NCI-H2107 treated with DMSO at 0.1 percent for 48 hours (cell line): ENCODE results near the gene SBK3.
A peak's percentile ranks its signal among the peaks of the same experiment; 100 is the strongest.
"Not testable (repeated sequence)": the region's sequence is repeated elsewhere in the genome, so short reads cannot be mapped to it uniquely, and the experiment has no call there.

Source experiments
- DNase-seq: peaks from one replicate; lab custom pipeline; 2025; ENCODE audit not compliant: unreplicated experiment; lab: John Stamatoyannopoulos, UW

SBK3 gene

GRCh38 chr19:55541091-55541490 is 4.3 kb downstream of the SBK3 start:
- DNase-seq, result no peak

GRCh38 chr19:55540619-55541018 is 4.7 kb downstream of the SBK3 start:
- DNase-seq, result no peak

GRCh38 chr19:55539090-55539984 is 6.0 kb downstream of the SBK3 start:
- DNase-seq, result no peak

DNA sequence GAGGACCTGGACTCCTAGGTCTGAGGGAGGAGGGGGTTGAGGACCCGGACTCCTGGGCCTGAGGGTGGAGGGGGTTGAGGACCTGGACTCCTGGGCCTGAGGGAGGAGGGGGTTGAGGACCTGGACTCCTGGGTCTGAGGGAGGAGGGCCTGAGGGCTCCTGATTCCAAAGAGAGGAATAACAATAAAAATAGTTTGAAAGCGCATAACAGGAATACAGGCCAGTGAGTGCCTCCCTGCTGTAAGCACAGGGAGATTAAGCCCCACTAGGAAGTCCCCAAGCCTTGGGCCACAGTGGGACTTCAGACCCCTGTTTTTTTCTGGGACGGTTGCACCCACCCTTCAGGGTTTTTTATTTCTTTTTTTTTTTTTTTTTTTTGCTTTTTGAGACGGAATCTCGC is 7.2 kb downstream of the SBK3 start:
- DNase-seq, result no peak

DNA sequence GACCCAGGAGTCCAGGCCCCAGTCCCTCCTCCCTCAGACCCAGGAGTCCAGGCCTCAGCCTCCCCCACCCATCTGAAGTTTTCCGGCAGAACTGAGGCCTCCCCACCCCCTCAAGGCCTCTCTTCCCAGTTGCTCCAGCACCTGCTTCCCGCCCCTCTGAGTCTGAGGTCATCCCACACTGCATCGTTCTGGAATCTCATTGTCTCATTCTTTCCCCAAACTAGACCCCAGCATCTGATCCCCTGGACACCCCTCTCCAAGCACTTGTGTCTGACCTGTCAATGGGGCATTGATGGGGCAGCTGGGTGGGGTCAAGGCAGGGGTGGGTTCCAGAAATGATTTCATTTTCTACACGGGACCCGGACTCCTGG is 7.6 kb downstream of the SBK3 start:
- DNase-seq, result no peak

DNA sequence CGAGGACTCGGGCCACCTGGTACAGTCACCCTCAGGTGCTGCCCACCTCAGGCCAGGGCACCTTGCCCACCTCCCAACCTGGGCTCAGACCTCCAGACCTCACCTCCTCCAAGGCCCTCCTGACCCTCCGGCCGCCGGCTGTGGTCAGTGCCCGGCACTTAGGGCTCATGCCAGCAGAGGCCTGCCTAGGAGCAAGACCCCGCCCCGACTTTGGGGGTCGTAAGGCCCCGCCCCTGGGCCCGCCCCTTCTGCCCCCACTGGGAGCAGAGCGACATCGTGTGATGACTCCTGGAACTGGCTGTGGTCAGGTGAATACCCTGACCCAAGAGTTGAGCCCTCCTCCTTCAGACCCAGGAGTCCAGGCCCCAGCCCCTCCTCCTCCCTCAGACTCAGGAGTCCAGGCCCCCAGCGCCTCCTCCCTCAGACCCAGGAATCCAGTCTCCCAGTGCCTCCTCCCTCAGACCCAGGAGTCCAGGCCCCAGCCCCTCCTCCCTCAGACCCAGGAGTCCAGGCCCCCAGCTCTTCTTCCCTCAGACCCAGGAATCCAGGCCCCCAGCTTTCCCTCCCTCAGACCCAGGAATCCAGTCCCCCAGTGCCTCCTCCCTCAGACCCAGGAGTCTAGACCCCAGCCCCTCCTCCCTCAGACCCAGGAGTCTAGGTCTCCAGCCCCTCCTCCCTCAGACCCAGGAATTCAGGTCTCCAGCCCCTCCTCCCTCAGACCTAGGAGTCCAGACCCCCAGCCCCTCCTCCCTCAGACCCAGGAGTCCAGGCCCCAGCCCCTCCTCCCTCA is 8.2 kb downstream of the SBK3 start, which contains the start of gene SBK2:
SBK2 (minus strand) TSS at position 183 of the 790 bp plus-strand sequence. CDS start 839 bp downstream, outside the sequence.
- no peak for DNase-seq

GRCh38 chr19:55536366-55536765 is 9.0 kb downstream of the SBK3 start:
- no peak for DNase-seq

DNA sequence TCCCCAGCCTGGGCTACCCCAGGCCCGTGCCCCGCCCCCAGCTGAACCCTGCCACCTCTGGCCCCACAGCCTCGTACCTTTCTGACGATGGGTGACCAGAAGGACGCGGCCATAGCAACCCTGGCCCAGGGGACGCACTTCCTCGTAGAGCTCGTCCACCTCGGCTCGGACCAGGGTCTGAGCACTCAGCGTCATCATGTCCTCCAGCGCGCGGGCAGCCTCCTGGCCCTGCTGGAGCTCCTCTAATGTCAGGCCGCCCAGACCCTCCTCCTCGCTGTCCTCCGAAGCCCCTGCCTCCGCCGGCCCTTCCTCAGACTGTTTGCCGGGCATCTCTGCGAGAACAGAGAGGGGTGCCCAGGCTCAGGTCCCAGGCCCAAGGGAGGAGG is 9.4 kb downstream of the SBK3 start:
- no peak for DNase-seq

- DNase-seq, result no peak
Measured at GRCh38 chr19:55535173-55535964, 10.0 kb downstream of the SBK3 start.

- DNase-seq, result not testable (repeated sequence)
Measured at GRCh38 chr19:55534280-55534679, 11.1 kb downstream of the SBK3 start.

DNA sequence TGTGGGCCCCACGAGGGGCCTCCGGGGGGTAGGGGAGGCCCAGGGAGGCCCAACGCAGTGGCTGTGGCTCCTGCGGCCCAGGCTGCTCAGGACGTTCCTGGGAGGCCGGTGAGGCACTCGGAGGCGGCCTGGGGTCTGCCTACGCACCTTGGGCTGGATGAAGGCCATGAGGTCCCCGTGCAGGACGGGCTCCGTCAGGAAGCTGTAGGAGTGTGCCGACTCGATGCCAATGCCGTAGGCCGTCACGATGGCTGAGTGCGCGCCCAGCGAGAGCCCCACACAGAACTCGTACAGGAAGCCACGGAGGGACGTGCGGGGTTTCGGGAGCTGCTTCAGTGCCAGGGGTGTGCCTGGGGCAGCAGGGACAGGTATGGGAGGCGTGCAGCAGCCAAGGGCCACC is 14.3 kb downstream of the SBK3 start:
- no peak for DNase-seq

- no peak for DNase-seq
Measured at GRCh38 chr19:55529636-55530234, 15.6 kb downstream of the SBK3 start.

- peak; percentile 51 for DNase-seq
Measured at GRCh38 chr19:55528030-55528803, 17.1 kb downstream of the SBK3 start.

- DNase-seq, result no peak
Measured at GRCh38 chr19:55527197-55528029, 17.9 kb downstream of the SBK3 start.

DNA sequence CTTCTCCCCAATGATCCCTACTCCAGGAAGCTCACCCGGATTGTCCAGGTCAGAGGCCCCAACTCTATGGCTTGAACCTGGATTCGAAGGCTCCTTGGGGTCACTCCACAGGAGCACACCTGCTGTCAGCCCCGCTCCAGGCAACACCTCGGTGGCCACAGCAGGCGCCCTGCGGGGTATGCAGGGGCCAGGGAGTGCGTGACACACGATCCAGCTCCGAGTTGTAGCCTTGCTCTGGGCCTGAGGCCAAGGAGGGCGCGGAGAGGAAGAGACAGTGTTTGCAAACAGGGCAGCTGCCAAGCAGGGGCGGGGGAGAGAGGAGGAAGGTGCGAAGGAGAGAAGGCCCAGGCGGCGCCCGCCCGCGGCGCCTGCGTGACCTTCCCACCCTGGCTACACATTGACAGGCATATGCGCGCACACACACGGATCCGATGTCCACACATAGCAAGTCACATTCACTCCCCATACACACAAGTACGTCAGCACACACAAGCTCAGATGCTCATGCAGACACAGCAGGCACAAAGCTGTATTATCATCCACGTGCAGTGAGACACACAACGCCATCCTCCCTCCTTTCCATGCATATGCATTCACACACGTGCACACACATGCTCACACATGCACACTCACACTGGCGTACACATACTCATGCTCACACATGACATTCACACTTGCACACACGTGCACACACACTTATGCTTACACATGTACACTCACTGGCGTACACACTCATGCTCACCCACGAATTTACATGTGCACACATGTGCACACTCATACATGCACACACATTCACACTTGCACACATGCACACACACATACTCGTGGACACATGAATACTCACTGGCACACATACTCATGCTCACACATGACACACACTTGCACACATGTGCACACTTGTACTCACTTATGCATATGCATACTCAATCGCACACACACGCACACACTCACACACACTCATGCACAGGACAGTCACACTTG is 18.8 kb downstream of the SBK3 start:
- peak; percentile 44 for DNase-seq

GRCh38 chr19:55525289-55526101 is 19.8 kb downstream of the SBK3 start:
- no peak for DNase-seq

DNA sequence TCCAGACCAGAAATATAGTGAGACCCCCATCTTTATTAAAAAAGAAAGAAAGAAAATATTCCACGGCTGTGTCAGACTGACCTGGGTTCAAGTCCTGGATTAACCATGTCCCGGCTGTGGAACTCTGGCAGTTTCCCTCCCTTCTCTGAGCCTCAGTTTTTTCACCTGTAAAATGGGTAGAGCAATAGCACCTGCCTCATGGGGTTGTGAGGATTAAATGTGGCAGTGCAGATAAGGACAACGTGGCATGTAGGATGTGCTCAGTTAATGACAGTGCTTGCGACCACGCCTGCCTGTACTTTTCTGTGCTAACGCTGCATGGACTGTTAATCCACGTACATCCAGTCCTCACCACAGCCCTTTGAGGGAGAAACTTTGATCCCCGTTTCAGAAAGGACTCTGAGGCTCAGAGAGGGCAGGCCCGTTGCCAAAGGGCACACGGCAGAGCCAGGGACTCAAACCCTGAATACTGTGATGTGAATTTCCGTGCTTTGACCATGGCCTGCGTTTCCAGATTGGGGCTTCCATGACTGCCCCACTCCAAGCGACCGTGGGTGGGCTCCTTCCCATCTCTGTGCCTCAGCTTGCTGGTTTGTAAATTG is 24.6 kb downstream of the SBK3 start:
- DNase-seq, result no peak
